ENCODE measurements around the gene RELN.
"Not testable (repeated sequence)": the region's sequence is repeated elsewhere in the genome, so short reads cannot be mapped to it uniquely, and the experiment has no call there.

Gene RELN

DNA sequence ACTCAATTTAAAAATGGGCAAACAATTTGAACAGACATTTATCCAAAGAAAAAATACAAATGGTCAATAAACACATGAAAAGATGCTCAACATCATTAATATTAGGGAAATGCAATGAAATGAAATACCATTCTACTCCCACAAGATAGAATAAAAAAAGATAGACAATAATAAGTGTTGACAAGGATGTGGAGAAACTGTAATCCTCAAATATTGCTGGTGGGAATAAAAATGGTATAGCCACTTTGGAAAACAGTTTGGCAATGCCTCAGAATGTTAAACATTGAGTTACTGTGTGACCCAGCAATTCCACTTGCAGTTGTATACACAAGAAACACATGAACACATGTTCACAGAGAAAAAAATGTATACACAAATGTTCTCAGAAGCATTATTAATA, 197.6 kb downstream of the RELN start:
- DNase-seq (ENCODE audit: low spot score), result no peak
- ChIA-PET CTCF (interaction anchor here (0.6 kb wide), 1 partner anchor 20 kb away, joined by 5 read pairs; no protein-coding TSS in a partner anchor), POLR2A (ENCODE audit: low non-redundant PET) (no interaction called here)
- no peak overlapping the region for H3K27ac ChIP-seq
- TF ChIP-seq, protein P1, sequence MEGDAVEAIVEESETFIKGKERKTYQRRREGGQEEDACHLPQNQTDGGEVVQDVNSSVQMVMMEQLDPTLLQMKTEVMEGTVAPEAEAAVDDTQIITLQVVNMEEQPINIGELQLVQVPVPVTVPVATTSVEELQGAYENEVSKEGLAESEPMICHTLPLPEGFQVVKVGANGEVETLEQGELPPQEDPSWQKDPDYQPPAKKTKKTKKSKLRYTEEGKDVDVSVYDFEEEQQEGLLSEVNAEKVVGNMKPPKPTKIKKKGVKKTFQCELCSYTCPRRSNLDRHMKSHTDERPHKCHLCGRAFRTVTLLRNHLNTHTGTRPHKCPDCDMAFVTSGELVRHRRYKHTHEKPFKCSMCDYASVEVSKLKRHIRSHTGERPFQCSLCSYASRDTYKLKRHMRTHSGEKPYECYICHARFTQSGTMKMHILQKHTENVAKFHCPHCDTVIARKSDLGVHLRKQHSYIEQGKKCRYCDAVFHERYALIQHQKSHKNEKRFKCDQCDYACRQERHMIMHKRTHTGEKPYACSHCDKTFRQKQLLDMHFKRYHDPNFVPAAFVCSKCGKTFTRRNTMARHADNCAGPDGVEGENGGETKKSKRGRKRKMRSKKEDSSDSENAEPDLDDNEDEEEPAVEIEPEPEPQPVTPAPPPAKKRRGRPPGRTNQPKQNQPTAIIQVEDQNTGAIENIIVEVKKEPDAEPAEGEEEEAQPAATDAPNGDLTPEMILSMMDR (conservative IDR thresholded peaks at IDR 0.05; ENCODE audit: low read depth), result no peak

DNA sequence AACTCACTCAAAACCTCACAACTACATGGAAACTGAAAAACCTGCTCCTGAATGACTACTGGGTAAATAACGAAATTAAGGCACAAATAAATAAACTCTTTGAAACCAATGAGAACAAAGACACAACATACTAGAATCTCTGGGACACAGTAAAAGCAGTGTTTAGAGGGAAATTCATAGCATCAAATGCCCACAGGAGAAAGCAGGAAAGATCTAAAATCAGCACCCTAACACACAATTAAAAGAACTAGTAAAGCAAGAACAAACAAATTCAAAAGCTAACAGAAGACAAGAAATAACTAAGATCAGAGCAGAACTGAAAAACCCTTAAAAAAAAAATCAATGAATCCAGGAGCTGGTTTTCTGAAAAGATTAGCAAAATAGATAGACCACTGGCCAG, 202.4 kb downstream of the RELN start:
- H3K27ac ChIP-seq; CTCF ChIA-PET; DNase-seq (ENCODE audit: low spot score); POLR2A ChIA-PET (ENCODE audit: low non-redundant PET): not testable (repeated sequence)

DNA sequence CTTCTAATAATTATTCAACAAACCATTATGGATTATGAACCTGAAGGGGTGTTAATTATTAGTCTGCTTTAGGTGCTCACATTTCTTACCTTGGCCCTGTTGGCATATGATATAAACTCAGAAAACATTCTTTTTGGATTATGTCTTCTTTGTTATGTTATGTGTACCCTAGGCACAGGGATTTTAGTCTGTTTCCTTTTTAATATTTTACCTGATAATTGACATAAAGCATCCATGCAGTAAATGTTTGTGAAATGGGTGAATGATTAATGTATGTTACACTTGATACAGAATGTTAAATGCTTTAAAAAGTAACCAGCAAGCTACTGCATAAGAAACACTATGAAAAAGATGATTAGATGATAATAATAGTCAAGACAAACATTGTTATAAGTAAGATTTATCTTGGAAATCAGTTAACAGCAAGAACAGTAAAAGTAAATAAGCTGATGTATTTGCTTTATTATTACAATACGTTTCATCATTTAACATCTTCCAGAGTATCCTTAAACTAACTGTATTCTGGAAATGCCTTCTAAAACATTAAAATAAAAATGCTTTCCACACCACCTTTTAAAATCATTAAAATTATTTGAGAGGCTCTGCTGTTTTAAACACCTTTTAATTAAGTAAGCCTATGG, 204.7 kb downstream of the RELN start:
- POLR2A ChIA-PET (ENCODE audit: low non-redundant PET), result no interaction called here
- TF ChIP-seq, protein P1 (conservative IDR thresholded peaks at IDR 0.05; ENCODE audit: low read depth), result no peak
- no peak for DNase-seq (ENCODE audit: low spot score)
- CTCF ChIA-PET, result no interaction called here
- no peak overlapping the region for H3K27ac ChIP-seq

DNA sequence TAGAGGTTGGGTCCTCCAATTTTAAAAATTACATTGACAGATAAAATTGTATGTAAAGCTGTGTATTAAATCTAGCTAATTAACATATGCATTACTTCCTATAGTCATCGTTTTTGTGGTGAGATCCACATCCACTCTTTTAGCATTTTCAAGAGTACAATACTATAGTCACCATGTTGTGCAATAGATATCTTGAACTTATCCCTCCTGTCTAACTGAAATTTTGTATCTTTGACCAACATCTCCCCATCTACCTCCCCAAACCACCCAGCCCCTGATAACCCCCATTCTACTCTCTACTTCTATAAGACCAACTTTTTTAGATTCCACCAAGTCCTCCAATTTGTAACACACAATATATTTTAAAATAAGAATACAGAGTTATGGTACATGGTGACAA, 208.0 kb downstream of the RELN start:
- ChIA-PET POLR2A (ENCODE audit: low non-redundant PET) (no interaction called here), CTCF (no interaction called here)
- TF ChIP-seq, protein P1 (conservative IDR thresholded peaks at IDR 0.05; ENCODE audit: low read depth), result no peak
- H3K27ac ChIP-seq, result no peak overlapping the region
- DNase-seq (ENCODE audit: low spot score), result no peak

DNA sequence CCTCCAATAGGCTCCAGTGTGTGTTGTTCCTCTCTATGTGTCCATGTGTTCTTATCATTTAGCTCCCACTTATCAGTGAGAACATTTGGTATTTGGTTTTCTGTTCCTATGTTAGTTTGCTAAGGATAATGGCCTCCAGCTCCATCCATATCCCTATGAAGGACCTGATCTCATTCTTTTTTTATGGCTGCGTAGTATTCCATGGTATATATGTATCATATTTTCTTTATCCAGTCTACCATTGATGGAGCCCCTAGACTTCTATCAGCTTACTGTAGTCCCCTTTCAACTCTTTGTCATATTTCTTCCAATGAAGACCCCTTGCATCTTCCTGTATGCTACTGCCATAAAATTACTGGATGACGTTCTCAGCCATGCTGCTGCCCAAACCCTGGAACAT, 208.9 kb downstream of the RELN start:
- H3K27ac ChIP-seq; POLR2A ChIA-PET (ENCODE audit: low non-redundant PET); CTCF ChIA-PET; DNase-seq (ENCODE audit: low spot score): not testable (repeated sequence)

DNA sequence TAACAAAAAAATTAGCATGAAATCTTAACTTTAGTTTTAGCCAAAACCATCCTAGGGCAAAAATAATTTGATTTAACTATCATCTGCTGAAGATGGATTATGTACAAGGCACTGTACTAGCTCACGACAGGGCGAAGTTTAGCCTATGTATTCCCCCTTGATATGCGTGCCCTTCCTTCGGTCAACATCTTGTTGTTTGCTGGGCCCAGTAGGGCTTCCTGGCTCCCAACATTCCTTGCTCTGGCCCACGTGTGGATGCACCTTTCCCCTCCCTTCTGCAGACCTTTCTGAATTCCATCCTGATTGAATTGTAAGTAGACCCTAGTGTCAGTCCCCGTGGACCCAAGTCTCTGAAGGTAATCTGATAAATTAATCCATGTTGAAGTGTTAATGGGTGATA, 212.0 kb downstream of the RELN start:
- CTCF ChIA-PET, result no interaction called here
- DNase-seq (ENCODE audit: low spot score), result no peak
- POLR2A ChIA-PET (ENCODE audit: low non-redundant PET), result no interaction called here
- H3K27ac ChIP-seq, result no peak overlapping the region
- TF ChIP-seq, protein P1 (conservative IDR thresholded peaks at IDR 0.05; ENCODE audit: low read depth), result no peak

DNA sequence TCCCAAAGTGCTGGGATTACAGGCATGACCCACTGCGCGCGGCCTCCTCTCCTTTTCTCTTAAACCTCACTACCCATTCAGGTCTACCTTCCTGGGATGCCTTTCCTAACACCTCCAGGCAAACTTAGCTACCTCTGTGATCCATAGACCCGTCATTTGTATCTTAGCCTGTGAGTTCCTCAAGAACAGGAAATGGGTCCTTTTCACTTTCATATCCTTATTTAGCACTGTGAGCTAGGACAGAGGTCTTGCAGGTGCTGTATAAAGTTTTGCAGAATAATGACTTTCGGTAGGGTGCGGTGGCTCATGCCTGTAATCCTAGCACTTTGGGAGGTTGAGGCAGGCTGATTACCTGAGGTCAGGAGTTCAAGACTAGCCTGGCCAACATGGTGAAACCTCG, 215.7 kb downstream of the RELN start:
- H3K27ac ChIP-seq, result no peak overlapping the region
- TF ChIP-seq, protein P1 (conservative IDR thresholded peaks at IDR 0.05; ENCODE audit: low read depth), result no peak
- CTCF ChIA-PET, result no interaction called here
- POLR2A ChIA-PET (ENCODE audit: low non-redundant PET), result no interaction called here
- DNase-seq (ENCODE audit: low spot score), result no peak

Data from RWPE1 (cell line).